ENCODE results near the gene TANGO2.

The TANGO2 gene

DNA sequence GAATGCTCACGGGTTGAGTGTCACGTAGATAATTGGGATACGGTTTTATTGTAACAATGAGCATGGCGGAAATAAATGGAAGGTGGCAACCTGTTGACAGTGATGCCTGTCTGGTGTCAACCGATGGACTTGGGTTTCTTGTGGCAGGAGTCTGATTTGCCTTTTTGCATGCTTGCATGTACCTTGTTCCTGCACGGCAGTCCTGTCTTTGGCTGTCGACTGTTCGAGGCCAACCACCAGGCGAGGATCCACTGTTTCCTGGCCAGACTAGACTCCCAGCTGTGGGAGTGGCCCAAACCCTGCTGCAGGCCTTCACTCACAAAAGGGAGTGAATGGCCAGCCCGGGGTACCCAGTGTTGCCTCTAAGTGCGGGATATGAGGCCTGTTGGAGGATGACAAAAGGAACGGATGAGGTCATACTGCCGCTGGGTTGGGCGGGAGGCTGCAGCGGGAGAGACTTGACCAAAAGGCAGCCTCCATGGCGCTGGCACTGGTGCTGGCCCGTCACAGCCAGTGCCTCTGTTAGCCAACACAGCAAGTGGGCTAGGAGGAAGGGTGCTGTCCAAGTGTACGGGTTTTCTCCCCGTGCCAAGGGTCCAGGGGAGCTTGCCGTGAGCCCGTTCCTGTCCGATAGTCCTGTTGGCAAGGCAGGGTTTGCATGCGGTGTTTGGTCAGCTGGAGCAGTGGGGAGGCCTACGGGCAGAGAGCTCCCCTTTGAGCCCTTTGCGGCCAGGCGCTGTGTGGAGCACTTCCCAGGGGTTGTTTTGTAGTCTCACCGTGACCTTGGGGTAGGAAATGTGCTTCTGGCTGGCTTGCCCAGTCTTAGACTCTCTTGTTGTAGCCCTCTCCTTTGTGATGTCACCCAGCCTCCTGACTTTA lies 60.1 kb downstream of the TANGO2 start:
- H2AFZ ChIP-seq (ENCODE audit: low read depth, low read length) = peak overlapping the region; percentile 69
- H3K36me3 ChIP-seq (ENCODE audit: insufficient read depth, low read length) = peaks cover 49% of the 10 kb centered on the region

DNA sequence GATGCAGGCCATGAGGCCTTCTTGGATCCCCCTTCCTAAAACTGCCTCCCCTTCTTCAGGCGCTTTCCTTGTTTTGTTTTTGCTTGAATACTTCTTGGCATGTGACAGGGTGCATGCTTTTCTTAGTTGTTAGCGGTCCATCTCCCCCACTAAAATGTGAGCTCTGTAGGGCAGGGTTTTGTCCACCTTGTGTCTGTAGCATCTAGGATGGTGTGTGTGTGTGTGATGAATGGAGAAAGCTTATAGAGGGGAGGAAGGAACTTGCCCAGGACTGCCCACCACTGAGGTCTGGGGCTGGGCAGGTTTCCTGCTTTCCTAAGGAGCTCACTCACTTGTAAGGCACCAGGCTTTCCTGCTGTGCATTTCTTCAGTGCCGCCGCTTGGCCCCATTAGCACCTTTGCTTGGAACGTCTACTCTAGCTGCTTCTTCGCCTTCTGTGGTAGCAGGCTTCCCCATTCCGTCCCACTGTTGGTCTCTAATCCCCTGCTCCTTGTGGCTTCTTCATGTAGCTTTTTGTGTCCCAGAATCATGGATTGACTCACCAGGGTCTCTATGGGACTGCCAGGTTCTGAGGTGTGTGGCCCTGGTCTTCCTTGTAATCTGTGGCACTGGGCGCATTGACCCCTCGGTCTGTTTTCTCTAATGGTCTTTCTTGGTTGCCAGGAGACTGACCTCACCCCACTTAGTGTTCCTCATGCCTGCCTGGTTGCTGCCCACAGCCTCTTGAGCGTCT lies 62.4 kb downstream of the TANGO2 start:
- Histone ChIP-seq H4K20me1 (ENCODE audit: insufficient read depth, low read length) (peaks cover 73% of the 10 kb centered on the region), H2AFZ (ENCODE audit: low read depth, low read length) (no peak overlapping the region), H3K4me3 (ENCODE audit: low read depth in 1 of 2, low read length in 2 of 2) (peak overlapping the region in 1 of 2 experiments; percentile 36; a peak in 2 of 4 replicates), H3K4me1 (ENCODE audit: insufficient read depth, low read length) (peaks cover 56% of the 10 kb centered on the region), H3K27ac (ENCODE audit: low read length) (no peak overlapping the region), H3K36me3 (ENCODE audit: insufficient read depth, low read length) (peaks cover 72% of the 10 kb centered on the region), H3K9me3 (ENCODE audit: insufficient read depth, low read length, severe bottlenecking) (no peaks in the 10 kb centered on the region), H3K27me3 (ENCODE audit: insufficient read depth, low read length, poor library complexity) (no peaks in the 10 kb centered on the region), H3K79me2 (ENCODE audit: insufficient read depth, low read length) (peaks cover 89% of the 10 kb centered on the region), H3K4me2 (ENCODE audit: insufficient read depth, low read length) (peak overlapping the region; percentile 97), H3K9ac (ENCODE audit: low read depth, low read length) (peak overlapping the region; percentile 35)
- no peak for TF ChIP-seq CTCF (IDR thresholded peaks at IDR 0.05; ENCODE audit: borderline replicate concordance, extremely low read depth, low read length, poor library complexity, severe bottlenecking)
- no peak for TF ChIP-seq EZH2 (IDR thresholded peaks at IDR 0.05; ENCODE audit: borderline replicate concordance, low read depth, low read length, severe bottlenecking)
- DNase-seq (no peak), ATAC-seq (ENCODE audit: insufficient read depth, low read depth) (no peak)

More for the DNA sequence above, 60.1 kb downstream of the TANGO2 start:
- H3K27me3 ChIP-seq (ENCODE audit: insufficient read depth, low read length, poor library complexity) = no peaks in the 10 kb centered on the region
- no peaks in the 10 kb centered on the region for H3K9me3 ChIP-seq (ENCODE audit: insufficient read depth, low read length, severe bottlenecking)
- DNase-seq (peak; percentile 33), ATAC-seq (ENCODE audit: insufficient read depth, low read depth) (peak; percentile 8; the same call in 2 of the 3 replicates)
- peak overlapping the region; percentile 97 for H3K4me2 ChIP-seq (ENCODE audit: insufficient read depth, low read length)
- peaks cover 56% of the 10 kb centered on the region for H3K4me1 ChIP-seq (ENCODE audit: insufficient read depth, low read length)
- H3K27ac ChIP-seq (ENCODE audit: low read length) = peak overlapping the region; percentile 83
- peak overlapping the region; percentile 70 to 76 for H3K4me3 ChIP-seq (ENCODE audit: low read depth in 1 of 2, low read length in 2 of 2)
- peak overlapping the region; percentile 85 for H3K9ac ChIP-seq (ENCODE audit: low read depth, low read length)
- peaks cover 66% of the 10 kb centered on the region for H3K79me2 ChIP-seq (ENCODE audit: insufficient read depth, low read length)
- H4K20me1 ChIP-seq (ENCODE audit: insufficient read depth, low read length) = peaks cover 50% of the 10 kb centered on the region
- no peak for TF ChIP-seq CTCF (IDR thresholded peaks at IDR 0.05; ENCODE audit: borderline replicate concordance, extremely low read depth, low read length, poor library complexity, severe bottlenecking)
- TF ChIP-seq EZH2 (IDR thresholded peaks at IDR 0.05; ENCODE audit: borderline replicate concordance, low read depth, low read length, severe bottlenecking) = no peak

- ATAC-seq (ENCODE audit: insufficient read depth, low read depth) (no peak), DNase-seq (no peak)
- Histone ChIP-seq H2AFZ (ENCODE audit: low read depth, low read length) (no peak overlapping the region), H3K4me2 (ENCODE audit: insufficient read depth, low read length) (peak overlapping the region; percentile 97), H3K27ac (ENCODE audit: low read length) (no peak overlapping the region), H3K36me3 (ENCODE audit: insufficient read depth, low read length) (peaks cover 79% of the 10 kb centered on the region), H3K27me3 (ENCODE audit: insufficient read depth, low read length, poor library complexity) (no peaks in the 10 kb centered on the region), H3K79me2 (ENCODE audit: insufficient read depth, low read length) (peaks cover 96% of the 10 kb centered on the region), H3K4me3 (ENCODE audit: low read depth in 1 of 2, low read length in 2 of 2) (peak overlapping the region in 1 of 2 experiments; percentile 36; a peak in 2 of 4 replicates), H3K4me1 (ENCODE audit: insufficient read depth, low read length) (peaks cover 52% of the 10 kb centered on the region), H3K9me3 (ENCODE audit: insufficient read depth, low read length, severe bottlenecking) (no peaks in the 10 kb centered on the region), H3K9ac (ENCODE audit: low read depth, low read length) (peak overlapping the region; percentile 35), H4K20me1 (ENCODE audit: insufficient read depth, low read length) (peaks cover 78% of the 10 kb centered on the region)
- TF ChIP-seq EZH2 (IDR thresholded peaks at IDR 0.05; ENCODE audit: borderline replicate concordance, low read depth, low read length, severe bottlenecking) = no peak
- no peak for TF ChIP-seq CTCF (IDR thresholded peaks at IDR 0.05; ENCODE audit: borderline replicate concordance, extremely low read depth, low read length, poor library complexity, severe bottlenecking)
Observed at GRCh38 chr22:20083891-20084546, 63.1 kb downstream of the TANGO2 start.
